ENCODE measurements around the gene FBXL15.
A peak's percentile ranks its signal among the peaks of the same experiment; 100 is the strongest.

FBXL15 gene

DNA sequence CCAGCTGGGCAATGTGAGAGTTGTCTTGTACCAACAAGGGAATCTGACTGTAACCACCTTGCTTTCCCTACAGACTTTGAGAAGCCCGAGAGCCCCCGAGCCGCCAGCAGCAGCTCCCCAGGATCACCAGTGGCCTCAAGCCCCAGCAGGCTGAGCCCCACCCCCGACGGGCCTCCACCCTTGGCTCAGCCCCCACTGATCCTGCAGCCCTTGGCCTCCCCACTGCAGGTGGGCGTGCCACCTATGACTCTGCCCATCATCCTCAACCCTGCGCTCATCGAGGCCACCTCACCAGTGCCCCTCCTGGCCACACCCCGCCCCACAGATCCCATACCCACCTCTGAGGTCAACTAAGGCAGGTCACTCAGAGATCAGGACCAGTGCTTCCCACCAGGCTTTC, 38.7 kb upstream of the FBXL15 start:
- H3K27me3 ChIP-seq = no peaks in the 10 kb centered on the region
- DNase-seq = no peak
- H3K36me3 ChIP-seq = peaks cover 24% of the 10 kb centered on the region
- H3K9me3 ChIP-seq = no peaks in the 10 kb centered on the region
- TF ChIP-seq, protein P1, sequence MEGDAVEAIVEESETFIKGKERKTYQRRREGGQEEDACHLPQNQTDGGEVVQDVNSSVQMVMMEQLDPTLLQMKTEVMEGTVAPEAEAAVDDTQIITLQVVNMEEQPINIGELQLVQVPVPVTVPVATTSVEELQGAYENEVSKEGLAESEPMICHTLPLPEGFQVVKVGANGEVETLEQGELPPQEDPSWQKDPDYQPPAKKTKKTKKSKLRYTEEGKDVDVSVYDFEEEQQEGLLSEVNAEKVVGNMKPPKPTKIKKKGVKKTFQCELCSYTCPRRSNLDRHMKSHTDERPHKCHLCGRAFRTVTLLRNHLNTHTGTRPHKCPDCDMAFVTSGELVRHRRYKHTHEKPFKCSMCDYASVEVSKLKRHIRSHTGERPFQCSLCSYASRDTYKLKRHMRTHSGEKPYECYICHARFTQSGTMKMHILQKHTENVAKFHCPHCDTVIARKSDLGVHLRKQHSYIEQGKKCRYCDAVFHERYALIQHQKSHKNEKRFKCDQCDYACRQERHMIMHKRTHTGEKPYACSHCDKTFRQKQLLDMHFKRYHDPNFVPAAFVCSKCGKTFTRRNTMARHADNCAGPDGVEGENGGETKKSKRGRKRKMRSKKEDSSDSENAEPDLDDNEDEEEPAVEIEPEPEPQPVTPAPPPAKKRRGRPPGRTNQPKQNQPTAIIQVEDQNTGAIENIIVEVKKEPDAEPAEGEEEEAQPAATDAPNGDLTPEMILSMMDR (IDR thresholded peaks at IDR 0.05; ENCODE audit: low read depth, low read length) = no peak
- no peaks in the 10 kb centered on the region for H3K4me1 ChIP-seq
- H3K4me3 ChIP-seq (ENCODE audit: low read depth, low read length) = no peak overlapping the region

DNA sequence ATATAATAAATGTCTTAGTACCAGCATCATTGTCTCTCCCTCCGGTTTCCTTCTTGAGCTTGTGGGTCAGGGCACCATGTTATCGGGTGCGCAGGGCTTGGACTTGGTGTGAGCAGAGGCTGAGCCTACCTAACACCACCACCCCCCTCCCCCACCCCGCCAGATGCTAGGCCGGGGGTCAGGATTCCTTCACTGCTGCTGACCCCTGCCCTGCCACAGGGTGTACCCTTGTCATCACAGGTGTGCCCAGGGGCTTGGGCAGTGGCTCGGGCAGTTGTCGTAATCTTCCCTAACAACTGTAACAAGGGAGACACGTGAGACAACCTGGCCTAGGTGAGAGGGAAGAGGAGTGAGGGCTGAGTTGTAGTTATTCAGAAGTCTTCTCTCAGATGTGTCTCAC, 37.8 kb upstream of the FBXL15 start:
- peaks cover 24% of the 10 kb centered on the region for H3K36me3 ChIP-seq
- H3K4me1 ChIP-seq = no peaks in the 10 kb centered on the region
- no peaks in the 10 kb centered on the region for H3K9me3 ChIP-seq
- TF ChIP-seq, protein P1 (IDR thresholded peaks at IDR 0.05; ENCODE audit: low read depth, low read length) = no peak
- no peak overlapping the region for H3K4me3 ChIP-seq (ENCODE audit: low read depth, low read length)
- H3K27me3 ChIP-seq = no peaks in the 10 kb centered on the region
- no peak for DNase-seq

DNA sequence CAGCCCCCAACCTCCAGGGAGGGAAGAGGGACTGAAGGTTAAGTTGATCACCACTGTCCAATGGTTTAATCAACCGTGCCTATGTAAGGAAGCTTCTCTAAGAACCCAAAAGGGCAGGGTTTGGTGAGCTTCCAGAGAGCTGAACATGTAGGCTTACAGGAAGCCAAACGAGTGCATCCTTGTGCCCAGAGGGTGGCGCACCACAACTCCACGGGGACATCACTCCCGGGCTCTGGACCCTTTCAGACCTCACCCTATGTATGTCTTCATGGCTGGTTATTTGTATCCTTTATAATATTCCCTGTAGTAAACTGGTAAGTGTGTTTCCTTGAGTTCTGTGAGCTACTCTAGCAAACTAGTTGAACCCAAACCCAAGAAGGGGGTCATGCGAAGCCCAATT, 36.6 kb upstream of the FBXL15 start:
- Histone ChIP-seq H3K9me3 (no peaks in the 10 kb centered on the region), H3K4me1 (no peaks in the 10 kb centered on the region), H3K27me3 (no peaks in the 10 kb centered on the region), H3K36me3 (peaks cover 24% of the 10 kb centered on the region), H3K4me3 (ENCODE audit: low read depth, low read length) (no peak overlapping the region)
- TF ChIP-seq, protein P1 (IDR thresholded peaks at IDR 0.05; ENCODE audit: low read depth, low read length) = peak; percentile 36
- no peak for DNase-seq

DNA sequence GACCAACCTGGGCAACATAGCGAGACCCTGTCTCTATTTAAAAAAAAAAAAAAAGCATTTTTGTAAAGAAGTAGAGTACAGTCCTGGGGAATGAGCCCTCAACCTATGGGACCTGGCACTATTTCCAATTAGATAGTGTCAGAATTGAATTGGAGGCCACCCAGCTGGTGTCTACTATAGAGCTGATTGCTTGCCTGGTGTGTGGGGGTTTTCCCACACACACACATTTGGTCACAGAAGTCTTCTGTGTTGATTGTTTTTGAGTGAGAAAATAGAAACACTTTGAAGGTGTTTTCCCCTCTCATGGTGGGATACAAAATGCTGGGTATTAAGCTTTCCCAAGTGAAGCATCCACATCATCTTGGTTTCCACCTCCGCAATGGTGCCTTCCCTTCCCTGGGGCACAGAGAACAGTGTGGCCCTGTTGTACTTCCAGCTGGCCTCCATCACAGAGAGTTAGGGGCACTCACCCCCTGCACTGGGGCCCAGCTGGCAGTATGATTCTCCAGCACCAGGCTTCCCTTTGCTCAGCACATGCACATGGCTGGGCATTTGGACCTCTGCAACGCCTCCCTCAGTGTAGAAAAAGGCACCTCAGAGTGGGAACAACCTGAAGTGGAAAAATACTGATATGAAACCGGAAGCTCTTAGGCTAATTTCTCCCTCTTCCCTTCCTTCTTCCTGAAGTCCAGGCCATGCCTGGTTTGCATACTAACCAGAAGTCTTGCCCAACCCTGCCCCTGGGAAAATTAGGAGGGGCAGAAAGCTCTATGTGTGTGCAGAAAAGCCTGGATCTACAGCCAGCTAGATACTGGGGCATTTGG, 35.8 kb upstream of the FBXL15 start:
- Histone ChIP-seq H3K9me3 (no peaks in the 10 kb centered on the region), H3K4me1 (no peaks in the 10 kb centered on the region), H3K4me3 (ENCODE audit: low read depth, low read length) (no peak overlapping the region), H3K36me3 (peaks cover 16% of the 10 kb centered on the region), H3K27me3 (no peaks in the 10 kb centered on the region)
- DNase-seq = no peak
- TF ChIP-seq, protein P1 (IDR thresholded peaks at IDR 0.05; ENCODE audit: low read depth, low read length) = no peak

DNA sequence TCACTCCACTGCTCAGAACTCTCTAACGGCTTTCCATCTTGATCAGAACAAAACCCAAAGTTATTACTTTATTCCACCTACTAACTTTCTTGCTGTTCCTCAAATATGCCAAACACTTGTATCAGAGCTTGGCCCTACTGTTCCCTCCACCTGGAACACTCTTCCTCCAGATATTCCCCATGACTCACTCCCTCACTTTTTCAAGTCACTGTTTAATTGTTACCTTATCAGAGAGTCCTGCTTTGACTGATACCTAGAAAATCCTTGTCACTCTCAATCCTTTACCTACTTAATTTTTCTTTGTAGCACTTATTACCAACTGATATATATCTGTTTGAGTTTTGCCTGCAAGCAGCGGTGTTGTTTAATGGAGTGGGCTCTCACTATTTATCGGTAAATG, 30.7 kb upstream of the FBXL15 start:
- H3K4me3 ChIP-seq (ENCODE audit: low read depth, low read length) = no peak overlapping the region
- H3K36me3 ChIP-seq = no peaks in the 10 kb centered on the region
- H3K9me3 ChIP-seq = no peaks in the 10 kb centered on the region
- TF ChIP-seq, protein P1 (IDR thresholded peaks at IDR 0.05; ENCODE audit: low read depth, low read length) = no peak
- no peaks in the 10 kb centered on the region for H3K4me1 ChIP-seq
- H3K27me3 ChIP-seq = no peaks in the 10 kb centered on the region
- no peak for DNase-seq

DNA sequence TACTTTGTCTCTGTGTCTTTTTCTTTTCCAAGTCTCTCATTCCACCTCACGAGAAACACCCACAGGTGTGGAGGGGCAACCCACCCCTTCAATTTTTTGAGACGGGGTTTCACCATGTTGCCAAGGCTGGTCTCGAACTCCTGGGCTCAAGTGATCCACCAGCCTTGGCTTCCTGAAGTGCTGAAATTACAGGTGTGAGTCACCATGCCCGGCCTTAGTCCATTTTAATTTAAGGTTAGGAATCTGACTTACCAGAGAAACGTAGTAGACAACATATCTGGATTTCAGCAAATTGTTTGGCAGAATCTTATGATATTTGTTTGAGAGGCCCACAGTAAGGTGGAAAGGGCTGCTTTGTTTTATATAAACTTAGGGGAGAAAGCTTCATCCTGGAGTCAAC, 28.3 kb upstream of the FBXL15 start:
- TF ChIP-seq, protein P1 (IDR thresholded peaks at IDR 0.05; ENCODE audit: low read depth, low read length) = no peak
- Histone ChIP-seq H3K9me3 (no peaks in the 10 kb centered on the region), H3K36me3 (no peaks in the 10 kb centered on the region), H3K4me1 (no peaks in the 10 kb centered on the region), H3K4me3 (ENCODE audit: low read depth, low read length) (no peak overlapping the region), H3K27me3 (no peaks in the 10 kb centered on the region)
- no peak for DNase-seq
